GM12874 (cell line): Measurements from ENCODE around the gene TNFAIP8L3.

Source experiments
- CTCF ChIP-seq: IDR thresholded peaks from 2 replicates; pipeline ENCODE4 v1.5.1; 2011; ENCODE audit warnings: low read depth, mild to moderate bottlenecking, control low read depth, low read length, moderate library complexity; ENCODE audit not compliant: insufficient read depth

Gene TNFAIP8L3

GRCh38 chr15:51086409-51086808 lies 8.3 kb downstream of the TNFAIP8L3 start:
- TF ChIP-seq CTCF, result no peak

GRCh38 chr15:51085764-51086163 lies 8.9 kb downstream of the TNFAIP8L3 start:
- no peak for TF ChIP-seq CTCF

- TF ChIP-seq CTCF, result no peak
Observed at GRCh38 chr15:51083641-51084166, 11.0 kb downstream of the TNFAIP8L3 start.

GRCh38 chr15:51082246-51082645 lies 12.5 kb downstream of the TNFAIP8L3 start:
- TF ChIP-seq CTCF, result no peak

GRCh38 chr15:51080286-51080685 lies 14.4 kb downstream of the TNFAIP8L3 start:
- no peak for TF ChIP-seq CTCF

- TF ChIP-seq CTCF, result no peak
Observed at GRCh38 chr15:51079226-51079625, 15.5 kb downstream of the TNFAIP8L3 start.

GRCh38 chr15:51077221-51078153 lies 17.2 kb downstream of the TNFAIP8L3 start:
- TF ChIP-seq CTCF, result no peak
